Neuronal stem cell (in vitro differentiated cells): Measurements from ENCODE around the gene GARIN5B.

Experiments used
- DNase-seq: peaks from one replicate; pipeline ENCODE4 v3.0.0-alpha.2; 2013; ENCODE audit warnings: low spot score
- H2AFZ ChIP-seq: one replicate; pipeline ENCODE4 v1.6.1; 2013; ENCODE audit warnings: mild to moderate bottlenecking, low read length, inconsistent platforms
- H2AK5ac ChIP-seq: 2 replicates; pipeline ENCODE4 v1.6.1; 2013; ENCODE audit warnings: low read depth, mild to moderate bottlenecking, inconsistent platforms, low read length, moderate library complexity, mixed read lengths
- H2BK120ac ChIP-seq: 2 replicates; pipeline ENCODE4 v1.6.1; 2013; ENCODE audit warnings: low read depth, mild to moderate bottlenecking, inconsistent platforms, low read length, moderate library complexity, mixed read lengths
- H2BK12ac ChIP-seq: one replicate; pipeline ENCODE4 v1.6.1; 2013; ENCODE audit warnings: low read length, inconsistent platforms
- H2BK15ac ChIP-seq: 2 replicates; pipeline ENCODE4 v1.6.1; 2013; ENCODE audit warnings: mild to moderate bottlenecking, low read length, inconsistent platforms, mixed read lengths
- H2BK5ac ChIP-seq: one replicate; pipeline ENCODE4 v1.6.1; 2013; ENCODE audit warnings: inconsistent platforms, mild to moderate bottlenecking, low read length, moderate library complexity
- H3K14ac ChIP-seq: one replicate; pipeline ENCODE4 v1.6.1; 2013; ENCODE audit warnings: low read length, inconsistent platforms
- H3K18ac ChIP-seq: 2 replicates; pipeline ENCODE4 v1.6.1; 2013; ENCODE audit warnings: low read length, inconsistent platforms
- H3K23ac ChIP-seq: 2 replicates; pipeline ENCODE4 v1.6.1; 2013; ENCODE audit warnings: low read depth, mild to moderate bottlenecking, mixed read lengths, low read length, inconsistent platforms; ENCODE audit not compliant: poor library complexity
- H3K27ac ChIP-seq: replicated peaks from 3 replicates; pipeline ENCODE4 v1.5.1; 2013; ENCODE audit warnings: low read length, inconsistent platforms
- H3K27me3 ChIP-seq, 3 experiments: 2 replicates each; pipeline ENCODE4 v1.6.1; 2013; ENCODE audit warnings: low read length in 3 of 3, mild to moderate bottlenecking in 2 of 3, inconsistent platforms in 1 of 3, low read depth in 1 of 3, mixed read lengths in 1 of 3, moderate library complexity in 1 of 3; ENCODE audit not compliant: control insufficient read depth in 3 of 3, insufficient read depth in 3 of 3
- H3K36me3 ChIP-seq, 2 donors: replicated peaks in 1 of 2; 2 replicates each; pipeline ENCODE4 v1.6.1; 2013; ENCODE audit warnings: low read length in 2 of 2; ENCODE audit not compliant: control insufficient read depth in 2 of 2, insufficient read depth in 2 of 2
- H3K4ac ChIP-seq: 2 replicates; pipeline ENCODE4 v1.6.1; 2013; ENCODE audit warnings: inconsistent platforms, mild to moderate bottlenecking, low read length, moderate library complexity
- H3K4me1 ChIP-seq, 2 donors: 1 replicate in 1 of 2; 2 replicates in 1 of 2; pipeline ENCODE4 v1.6.1; 2013; ENCODE audit warnings: low read length in 2 of 2, low read depth in 1 of 2; ENCODE audit not compliant: control insufficient read depth in 2 of 2, insufficient read depth in 1 of 2
- H3K4me2 ChIP-seq: one replicate; pipeline ENCODE4 v1.6.1; 2013; ENCODE audit warnings: mild to moderate bottlenecking, low read length, inconsistent platforms; ENCODE audit not compliant: insufficient read depth, poor library complexity, severe bottlenecking
- H3K4me3 ChIP-seq, 2 donors: 2 replicates each; pipeline ENCODE4 v1.5.1; 2013; ENCODE audit warnings: low read length in 2 of 2, mild to moderate bottlenecking in 2 of 2, inconsistent platforms in 1 of 2, moderate library complexity in 1 of 2
- H3K79me1 ChIP-seq: one replicate; pipeline ENCODE4 v1.6.1; 2013; ENCODE audit warnings: low read depth, mild to moderate bottlenecking, inconsistent platforms, low read length, moderate library complexity
- H3K9ac ChIP-seq: one replicate; pipeline ENCODE4 v1.6.1; 2013; ENCODE audit warnings: mild to moderate bottlenecking, low read depth, low read length, inconsistent platforms; ENCODE audit not compliant: poor library complexity
- H3K9me3 ChIP-seq, 2 donors: replicated peaks in 1 of 2; 2 replicates each; pipeline versions ENCODE3 to v1.6.1; 2013; ENCODE audit warnings: low read length in 2 of 2, mild to moderate bottlenecking in 2 of 2, inconsistent platforms in 1 of 2, low read depth in 1 of 2, mixed read lengths in 1 of 2, moderate library complexity in 1 of 2; ENCODE audit not compliant: control insufficient read depth in 2 of 2, insufficient read depth in 1 of 2
- H4K8ac ChIP-seq: one replicate; pipeline ENCODE4 v1.6.1; 2013; ENCODE audit warnings: low read depth, mild to moderate bottlenecking, inconsistent platforms, low read length, moderate library complexity
- H4K91ac ChIP-seq: one replicate; pipeline ENCODE4 v1.6.1; 2013; ENCODE audit warnings: low read length, low read depth, mild to moderate bottlenecking, inconsistent platforms; ENCODE audit not compliant: poor library complexity
- WGBS, 2 donors: extraction: QIAGEN DNeasy Blood & Tissue Kit; methylation state at CpG; one replicate each; pipeline ENCODE4 v1.1.7; 2013; ENCODE audit warnings: missing lambda C conversion rate in 2 of 2, mixed read lengths in 1 of 2; ENCODE audit not compliant: insufficient read length in 2 of 2, insufficient replicate concordance in 1 of 2; ENCODE audit errors: extremely low coverage in 2 of 2; 5-methylcytosine and 5-hydroxymethylcytosine counted together

The GARIN5B gene

DNA sequence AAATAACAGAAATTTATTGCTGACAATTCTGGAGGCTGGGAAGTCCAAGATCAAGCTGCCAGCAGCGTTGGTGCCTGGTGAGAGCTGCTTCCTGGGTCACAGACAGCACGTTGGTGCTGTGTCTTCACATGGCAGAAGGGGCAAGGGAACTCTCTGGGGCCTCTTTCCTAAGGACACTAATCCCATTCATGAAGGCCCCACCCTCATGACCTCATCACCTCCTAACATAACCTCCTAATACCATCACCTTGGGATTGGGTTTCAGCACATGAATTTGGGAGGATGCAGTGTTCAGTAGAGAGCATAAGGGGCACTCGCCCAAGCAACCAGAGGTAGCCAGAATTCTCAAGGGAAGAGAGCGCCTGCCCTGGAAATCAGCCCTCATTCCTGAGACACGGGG lies 53.6 kb downstream of the GARIN5B start:
- H3K9ac ChIP-seq = no peak overlapping the region
- H2BK15ac ChIP-seq = no peak overlapping the region
- no peak overlapping the region for H3K4me2 ChIP-seq
- no peak for DNase-seq
- no peak overlapping the region for H2BK120ac ChIP-seq
- H3K14ac ChIP-seq = no peak overlapping the region
- peaks cover 42 to 67% of the 10 kb centered on the region in 2 donors for H3K36me3 ChIP-seq
- no peak overlapping the region for H3K23ac ChIP-seq
- no peak overlapping the region for H3K18ac ChIP-seq
- no peak overlapping the region for H2AFZ ChIP-seq
- no peak overlapping the region for H4K8ac ChIP-seq
- H2BK5ac ChIP-seq = no peak overlapping the region
- H2BK12ac ChIP-seq = no peak overlapping the region
- H3K4me3 ChIP-seq = no peak overlapping the region
- H3K27me3 ChIP-seq = no peaks in the 10 kb centered on the region
- peaks cover 2 to 5% of the 10 kb centered on the region in 2 donors for H3K9me3 ChIP-seq
- H3K4me1 ChIP-seq = peaks cover 2 to 4% of the 10 kb centered on the region in 2 donors
- H3K4ac ChIP-seq = no peak overlapping the region
- H3K27ac ChIP-seq = no peak overlapping the region
- H2AK5ac ChIP-seq = no peak overlapping the region
- no peak overlapping the region for H4K91ac ChIP-seq
- WGBS, 2 donors = no CpG with 5 or more reads among the region's 5 CpGs
- no peaks in the 10 kb centered on the region for H3K79me1 ChIP-seq

GRCh38 chr19:55308281-55308680 lies 54.8 kb downstream of the GARIN5B start:
- DNase-seq = no peak
- Histone ChIP-seq H3K36me3 (peaks cover 51 to 78% of the 10 kb centered on the region in 2 donors), H3K23ac (no peak overlapping the region), H3K18ac (no peak overlapping the region), H3K9ac (no peak overlapping the region), H3K4me3 (no peak overlapping the region), H3K4me2 (no peak overlapping the region), H3K4ac (no peak overlapping the region), H4K91ac (no peak overlapping the region), H2BK15ac (no peak overlapping the region), H2BK5ac (no peak overlapping the region), H3K4me1 (peaks cover 2 to 4% of the 10 kb centered on the region in 2 donors), H3K27ac (no peak overlapping the region), H2BK12ac (no peak overlapping the region), H3K27me3 (no peaks in the 10 kb centered on the region), H3K79me1 (no peaks in the 10 kb centered on the region), H2AFZ (no peak overlapping the region), H3K9me3 (peaks cover 2 to 5% of the 10 kb centered on the region in 2 donors), H4K8ac (no peak overlapping the region), H3K14ac (no peak overlapping the region), H2BK120ac (no peak overlapping the region), H2AK5ac (no peak overlapping the region)
- WGBS, 2 donors = no CpG with 5 or more reads among the region's 11 CpGs

- Histone ChIP-seq H3K4ac (no peak overlapping the region), H2BK15ac (no peak overlapping the region), H3K4me3 (no peak overlapping the region), H3K4me2 (no peak overlapping the region), H4K8ac (no peak overlapping the region), H3K27me3 (no peaks in the 10 kb centered on the region), H3K36me3 (peaks cover 56 to 86% of the 10 kb centered on the region in 2 donors), H3K79me1 (no peaks in the 10 kb centered on the region), H4K91ac (no peak overlapping the region), H3K18ac (no peak overlapping the region), H3K9ac (no peak overlapping the region), H3K4me1 (peaks cover 5 to 6% of the 10 kb centered on the region in 2 donors), H3K14ac (no peak overlapping the region), H2BK12ac (no peak overlapping the region), H3K9me3 (peaks cover 4 to 5% of the 10 kb centered on the region in 2 donors), H3K23ac (no peak overlapping the region), H3K27ac (no peak overlapping the region), H2AK5ac (no peak overlapping the region), H2BK120ac (no peak overlapping the region), H2AFZ (no peak overlapping the region), H2BK5ac (no peak overlapping the region)
- DNase-seq = no peak
- no CpG with 5 or more reads among the region's 3 CpGs for WGBS, 2 donors
These were observed 56.3 kb downstream of the GARIN5B start for GRCh38 chr19:55306712-55307111.

- H3K79me1 ChIP-seq = no peaks in the 10 kb centered on the region
- no peak overlapping the region for H2AK5ac ChIP-seq
- H2BK120ac ChIP-seq = no peak overlapping the region
- H3K27ac ChIP-seq = no peak overlapping the region
- H3K9ac ChIP-seq = peak overlapping the region; percentile 65
- no peak overlapping the region for H3K23ac ChIP-seq
- H3K14ac ChIP-seq = no peak overlapping the region
- no peak overlapping the region for H3K18ac ChIP-seq
- no peak overlapping the region for H4K91ac ChIP-seq
- no CpG with 5 or more reads among the region's 17 CpGs for WGBS, 2 donors
- H3K4ac ChIP-seq = no peak overlapping the region
- peaks cover 11 to 12% of the 10 kb centered on the region in 2 donors for H3K4me1 ChIP-seq
- H2BK15ac ChIP-seq = no peak overlapping the region
- H3K9me3 ChIP-seq = peaks cover 4 to 5% of the 10 kb centered on the region in 2 donors
- H4K8ac ChIP-seq = no peak overlapping the region
- DNase-seq = no peak
- H2BK12ac ChIP-seq = no peak overlapping the region
- peaks cover 56 to 83% of the 10 kb centered on the region in 2 donors for H3K36me3 ChIP-seq
- H2BK5ac ChIP-seq = no peak overlapping the region
- no peak overlapping the region for H3K4me2 ChIP-seq
- H3K4me3 ChIP-seq = peak overlapping the region in 1 of 2 donors; percentile 4
- H3K27me3 ChIP-seq = no peaks in the 10 kb centered on the region
- no peak overlapping the region for H2AFZ ChIP-seq
These were observed 57.0 kb downstream of the GARIN5B start for GRCh38 chr19:55305983-55306562.
